T-helper 1 cell treated with Interleukin-12 subunit alpha and Interleukin-12 subunit beta and Interleukin-4 antibody, amounts not matched to agents 30 μg/mL and 1 μg/mL, for 36 hours (primary cell): Measurements from ENCODE around the gene SCRN2.

ENCODE experiments used
- H3K27ac Mint-ChIP-seq: one replicate; pipeline ENCODE4 v1.8.0; 2021; ENCODE audit warnings: mild to moderate bottlenecking, mixed read lengths
- H3K27me3 Mint-ChIP-seq: one replicate; pipeline ENCODE4 v1.8.0; 2021; ENCODE audit warnings: low read depth, mixed read lengths
- H3K36me3 Mint-ChIP-seq: one replicate; pipeline ENCODE4 v1.8.0; 2021; ENCODE audit warnings: low read depth, mixed read lengths
- H3K4me1 Mint-ChIP-seq: one replicate; pipeline ENCODE4 v1.8.0; 2021; ENCODE audit warnings: low read depth, mixed read lengths
- H3K4me3 Mint-ChIP-seq: one replicate; pipeline ENCODE4 v1.8.0; 2021; ENCODE audit warnings: mild to moderate bottlenecking, moderate library complexity, mixed read lengths
- H3K9me3 Mint-ChIP-seq: one replicate; pipeline ENCODE4 v1.8.0; 2021; ENCODE audit warnings: mixed read lengths

The SCRN2 gene

GRCh38 chr17:47840742-47841487 is at the start of gene SCRN2:
SCRN2 (minus strand) TSS chr17:47841273; CDS start chr17:47840843, 430 bp downstream.
- Mint-ChIP-seq H3K27ac (peak within 1 kb of the TSS; percentile 92), H3K4me3 (peak within 1 kb of the TSS; percentile 99), H3K9me3 (no peaks in the 10 kb centered on the region), H3K36me3 (no peaks in the 10 kb centered on the region), H3K27me3 (peaks cover 23% of the 10 kb centered on the region), H3K4me1 (peaks cover 30% of the 10 kb centered on the region)

DNA sequence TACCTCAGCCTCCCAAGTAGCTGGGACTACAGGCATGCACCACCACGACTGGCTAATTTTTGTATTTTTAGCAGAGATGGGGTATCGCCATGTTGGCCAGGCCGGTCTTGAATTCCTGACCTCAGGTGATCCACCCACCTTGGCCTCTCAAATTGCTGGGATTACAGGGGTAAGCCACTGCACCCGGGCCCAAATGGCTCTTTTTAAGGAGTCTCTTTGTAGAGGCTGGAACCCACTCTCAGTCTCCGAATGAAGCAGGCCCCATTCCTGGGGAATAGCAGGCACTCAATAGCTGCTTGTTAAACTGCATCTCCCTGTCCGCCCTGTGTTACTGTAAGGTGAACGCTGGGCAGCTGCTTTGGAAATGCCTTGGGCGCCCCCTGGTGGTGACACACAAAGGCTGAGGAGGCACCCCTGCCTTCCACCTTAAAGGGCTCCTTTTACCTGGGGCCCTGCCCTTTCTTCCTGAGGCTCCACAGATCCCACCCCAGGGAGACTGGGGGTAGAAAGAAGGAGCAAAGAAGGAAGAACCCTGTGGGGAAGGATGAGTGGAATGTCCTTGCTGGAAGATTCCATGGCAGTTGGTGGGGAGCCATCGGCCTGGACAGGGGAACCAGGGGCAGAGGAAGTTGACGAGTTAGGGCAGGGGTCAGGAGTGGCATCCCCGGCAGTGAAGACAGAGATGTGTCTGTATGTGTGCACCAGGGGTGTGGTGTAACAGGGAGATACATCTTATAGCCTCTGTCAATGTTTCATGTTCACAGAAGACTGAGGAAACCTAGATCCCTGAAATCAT is 48.9 kb upstream of the SCRN2 start:
- H3K4me1 Mint-ChIP-seq, result peaks cover 15% of the 10 kb centered on the region
- no peaks in the 10 kb centered on the region for H3K27me3 Mint-ChIP-seq
- no peaks in the 10 kb centered on the region for H3K9me3 Mint-ChIP-seq
- peaks cover 3% of the 10 kb centered on the region for H3K36me3 Mint-ChIP-seq
- H3K4me3 Mint-ChIP-seq, result no peak overlapping the region
- H3K27ac Mint-ChIP-seq, result no peak overlapping the region

DNA sequence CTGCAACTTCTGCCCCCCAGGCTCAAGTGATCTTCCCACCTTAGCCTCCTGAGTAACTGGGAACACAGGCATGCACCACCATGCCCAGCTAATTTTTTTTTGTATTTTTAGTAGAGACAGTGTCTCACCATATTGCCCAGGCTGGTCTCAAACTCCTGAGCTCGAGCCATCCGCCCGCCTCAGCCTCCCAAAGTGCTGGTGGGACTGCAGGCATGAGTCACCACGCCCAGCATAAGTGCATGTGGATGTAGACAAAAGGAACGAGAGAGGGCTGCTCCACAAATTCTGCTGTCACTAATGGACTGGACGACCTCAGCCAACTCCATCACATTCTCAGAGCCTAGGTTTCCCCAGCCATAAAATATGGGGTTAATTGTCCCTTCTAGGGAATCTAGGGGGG is 47.2 kb upstream of the SCRN2 start:
- no peaks in the 10 kb centered on the region for H3K9me3 Mint-ChIP-seq
- peaks cover 3% of the 10 kb centered on the region for H3K36me3 Mint-ChIP-seq

GRCh38 chr17:47884905-47885730 is 44.0 kb upstream of the SCRN2 start:
- H3K4me3 Mint-ChIP-seq, result no peak overlapping the region
- H3K9me3 Mint-ChIP-seq, result no peaks in the 10 kb centered on the region
- H3K27me3 Mint-ChIP-seq, result peaks cover 8% of the 10 kb centered on the region
- no peaks in the 10 kb centered on the region for H3K36me3 Mint-ChIP-seq
- peaks cover 13% of the 10 kb centered on the region for H3K4me1 Mint-ChIP-seq
- H3K27ac Mint-ChIP-seq, result no peak overlapping the region

More for the DNA sequence above, 47.2 kb upstream of the SCRN2 start:
- Mint-ChIP-seq H3K27ac (no peak overlapping the region), H3K27me3 (no peaks in the 10 kb centered on the region), H3K4me1 (peaks cover 13% of the 10 kb centered on the region), H3K4me3 (no peak overlapping the region)

DNA sequence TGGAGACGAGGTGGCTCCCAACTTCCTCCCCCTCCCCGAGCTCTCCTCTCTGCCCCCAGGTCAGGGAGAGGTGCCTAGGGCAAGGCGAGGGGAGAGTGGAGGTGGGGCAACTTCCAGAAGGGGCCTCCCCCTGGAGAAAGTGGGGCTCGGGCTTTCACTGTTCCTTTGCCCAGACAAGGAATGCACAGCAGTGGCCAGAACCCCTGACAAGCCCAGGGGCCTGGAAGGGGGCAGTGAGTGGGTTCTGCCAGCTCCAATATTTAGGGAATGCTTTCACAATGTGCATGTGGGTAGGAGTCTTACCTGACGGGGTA is 43.3 kb upstream of the SCRN2 start:
- Mint-ChIP-seq H3K9me3 (no peaks in the 10 kb centered on the region), H3K36me3 (no peaks in the 10 kb centered on the region), H3K4me3 (no peak overlapping the region), H3K27ac (no peak overlapping the region), H3K4me1 (peaks cover 11% of the 10 kb centered on the region), H3K27me3 (peaks cover 8% of the 10 kb centered on the region)

GRCh38 chr17:47883589-47884426 is 42.7 kb upstream of the SCRN2 start:
- Mint-ChIP-seq H3K36me3 (no peaks in the 10 kb centered on the region), H3K4me1 (peaks cover 15% of the 10 kb centered on the region), H3K9me3 (no peaks in the 10 kb centered on the region), H3K27me3 (peaks cover 14% of the 10 kb centered on the region), H3K27ac (peak overlapping the region; percentile 16), H3K4me3 (no peak overlapping the region)

DNA sequence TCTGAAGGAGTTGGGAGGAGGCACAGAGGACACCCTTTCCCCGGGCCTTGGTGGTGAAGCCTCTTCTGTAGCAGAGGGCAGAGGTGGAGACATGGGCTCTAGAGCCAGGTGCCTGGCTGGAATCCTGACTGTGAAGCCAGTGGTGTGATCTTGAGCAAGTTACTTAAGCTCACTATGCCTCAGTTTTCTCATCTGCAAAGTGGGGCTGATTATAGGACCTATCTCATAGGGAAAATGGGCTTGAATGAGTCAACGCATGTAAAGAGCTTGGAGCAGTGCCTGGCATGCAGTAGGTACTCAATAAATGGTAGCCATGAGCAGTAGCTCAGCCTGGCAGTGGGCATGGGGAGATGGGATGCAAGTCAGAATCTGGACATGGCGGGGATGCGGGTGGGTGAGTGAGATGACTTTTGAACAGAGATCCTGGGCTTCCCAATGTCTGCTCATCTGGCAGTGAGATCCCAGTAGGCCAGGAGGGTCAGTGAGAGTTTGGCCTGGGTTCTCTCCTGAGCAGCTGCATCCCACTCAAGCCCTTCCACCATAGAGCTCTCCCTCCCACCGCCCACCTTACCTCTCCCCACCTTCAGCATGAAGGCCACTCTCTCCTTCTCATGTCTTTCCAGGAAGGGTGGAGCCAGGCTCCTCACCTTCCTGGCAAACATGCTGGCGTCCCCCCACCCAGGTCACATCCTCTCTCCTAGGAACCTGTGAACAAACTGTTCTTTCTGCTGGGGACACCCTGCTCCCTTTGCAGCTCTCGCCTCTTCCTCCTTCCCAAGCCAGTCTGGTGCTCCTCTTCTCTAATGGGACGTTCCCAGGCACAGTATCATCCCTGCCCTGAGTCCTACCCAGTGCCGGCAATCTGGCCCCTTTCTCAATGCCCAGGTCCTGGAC is 41.9 kb upstream of the SCRN2 start:
- Mint-ChIP-seq H3K4me1 (peaks cover 15% of the 10 kb centered on the region), H3K27ac (peak overlapping the region; percentile 16), H3K27me3 (peaks cover 20% of the 10 kb centered on the region), H3K9me3 (no peaks in the 10 kb centered on the region), H3K4me3 (no peak overlapping the region), H3K36me3 (no peaks in the 10 kb centered on the region)

DNA sequence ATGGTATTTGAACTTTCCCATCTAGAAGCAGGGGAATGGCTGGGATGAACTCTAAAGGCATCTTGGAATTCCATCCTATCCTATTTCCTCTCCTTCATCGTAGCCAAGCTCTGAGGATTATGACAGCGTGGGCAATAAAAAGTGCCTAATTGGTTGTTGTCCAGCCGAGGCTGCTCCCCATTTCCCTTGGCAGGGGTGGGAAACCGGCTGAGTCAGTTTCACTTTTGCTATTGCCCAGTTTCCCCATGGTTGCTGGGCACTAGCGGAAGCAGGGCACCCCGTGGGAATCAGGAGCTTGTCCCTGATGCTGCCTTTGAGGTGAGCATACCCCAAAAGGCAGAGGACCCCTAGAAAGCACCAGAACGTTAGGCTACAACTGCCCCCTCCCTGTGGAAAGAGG is 41.2 kb upstream of the SCRN2 start:
- no peaks in the 10 kb centered on the region for H3K9me3 Mint-ChIP-seq
- H3K4me1 Mint-ChIP-seq, result peaks cover 15% of the 10 kb centered on the region
- H3K27me3 Mint-ChIP-seq, result peaks cover 24% of the 10 kb centered on the region
- H3K4me3 Mint-ChIP-seq, result no peak overlapping the region
- no peak overlapping the region for H3K27ac Mint-ChIP-seq
- no peaks in the 10 kb centered on the region for H3K36me3 Mint-ChIP-seq

GRCh38 chr17:47879776-47880454 is 38.8 kb upstream of the SCRN2 start:
- H3K27ac Mint-ChIP-seq, result no peak overlapping the region
- H3K4me3 Mint-ChIP-seq, result no peak overlapping the region
- no peaks in the 10 kb centered on the region for H3K36me3 Mint-ChIP-seq
- peaks cover 33% of the 10 kb centered on the region for H3K27me3 Mint-ChIP-seq
- no peaks in the 10 kb centered on the region for H3K9me3 Mint-ChIP-seq
- peaks cover 15% of the 10 kb centered on the region for H3K4me1 Mint-ChIP-seq

- no peak overlapping the region for H3K4me3 Mint-ChIP-seq
Measured at GRCh38 chr17:47879028-47879585, 38.0 kb upstream of the SCRN2 start.

GRCh38 chr17:47878203-47879027 is 37.3 kb upstream of the SCRN2 start:
- Mint-ChIP-seq H3K27me3 (peaks cover 48% of the 10 kb centered on the region), H3K27ac (no peak overlapping the region), H3K36me3 (no peaks in the 10 kb centered on the region), H3K9me3 (no peaks in the 10 kb centered on the region), H3K4me1 (peaks cover 13% of the 10 kb centered on the region), H3K4me3 (no peak overlapping the region)

More at GRCh38 chr17:47879028-47879585, 38.0 kb upstream of the SCRN2 start:
- no peaks in the 10 kb centered on the region for H3K36me3 Mint-ChIP-seq
- H3K27me3 Mint-ChIP-seq, result peaks cover 41% of the 10 kb centered on the region
- peaks cover 14% of the 10 kb centered on the region for H3K4me1 Mint-ChIP-seq
- no peaks in the 10 kb centered on the region for H3K9me3 Mint-ChIP-seq
- no peak overlapping the region for H3K27ac Mint-ChIP-seq
